ENCODE measurements around the gene RBP2.
"Not testable (repeated sequence)": the region's sequence is repeated elsewhere in the genome, so short reads cannot be mapped to it uniquely, and the experiment has no call there.

RBP2 gene

DNA sequence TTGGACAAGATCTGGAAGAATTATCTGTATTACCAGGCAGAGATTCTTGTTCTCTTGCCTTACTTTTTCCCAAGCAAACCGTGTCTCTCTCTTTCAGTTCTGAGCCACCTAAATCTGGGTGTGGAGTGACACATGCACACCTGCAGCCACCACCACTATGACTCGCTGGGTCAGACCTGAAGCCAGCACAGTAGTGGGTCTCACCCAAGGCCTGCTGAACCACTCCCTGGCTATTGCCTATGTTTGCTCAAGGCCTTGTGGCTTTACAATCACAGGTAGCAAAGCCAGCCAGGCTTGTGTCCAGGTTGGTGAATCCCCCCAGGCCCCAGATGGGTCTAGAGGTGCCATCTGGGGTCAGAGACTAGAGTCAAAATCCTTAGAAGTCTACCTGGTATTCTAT is 58.2 kb downstream of the RBP2 start:
- TF ChIP-seq POLR2A (IDR thresholded peaks at IDR 0.05; ENCODE audit: low read depth, low read length) (no peak), TAF1 (IDR thresholded peaks at IDR 0.05; ENCODE audit: borderline replicate concordance, low read depth, low read length) (no peak), POLR2AphosphoS5 (IDR thresholded peaks at IDR 0.05; ENCODE audit: low read depth, low read length) (no peak)
- DNase-seq (ENCODE audit: insufficient read length), result no peak
- no peak for FAIRE-seq

DNA sequence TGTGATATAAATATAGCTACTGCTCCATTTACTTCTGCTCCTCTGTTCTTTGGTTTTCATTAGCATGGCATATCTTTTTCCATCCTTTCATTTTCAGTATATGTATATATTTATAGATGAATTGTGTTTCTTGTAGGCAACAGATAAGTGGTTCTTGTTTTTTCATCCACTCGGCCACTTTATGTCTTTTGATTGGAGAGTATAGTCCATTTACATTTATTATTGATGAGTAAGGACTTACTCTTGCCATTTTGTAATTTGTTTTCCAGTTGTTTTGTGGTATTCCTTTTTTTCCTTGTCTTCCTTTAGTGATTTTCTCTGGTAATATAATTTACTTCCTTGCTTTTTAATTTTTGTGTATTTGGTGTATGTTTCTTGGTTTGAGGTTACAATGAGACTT is 60.0 kb downstream of the RBP2 start:
- FAIRE-seq (no peak), DNase-seq (ENCODE audit: insufficient read length) (no peak)
- no peak for TF ChIP-seq TAF1 (IDR thresholded peaks at IDR 0.05; ENCODE audit: borderline replicate concordance, low read depth, low read length)
- TF ChIP-seq POLR2AphosphoS5 (IDR thresholded peaks at IDR 0.05; ENCODE audit: low read depth, low read length), result no peak

DNA sequence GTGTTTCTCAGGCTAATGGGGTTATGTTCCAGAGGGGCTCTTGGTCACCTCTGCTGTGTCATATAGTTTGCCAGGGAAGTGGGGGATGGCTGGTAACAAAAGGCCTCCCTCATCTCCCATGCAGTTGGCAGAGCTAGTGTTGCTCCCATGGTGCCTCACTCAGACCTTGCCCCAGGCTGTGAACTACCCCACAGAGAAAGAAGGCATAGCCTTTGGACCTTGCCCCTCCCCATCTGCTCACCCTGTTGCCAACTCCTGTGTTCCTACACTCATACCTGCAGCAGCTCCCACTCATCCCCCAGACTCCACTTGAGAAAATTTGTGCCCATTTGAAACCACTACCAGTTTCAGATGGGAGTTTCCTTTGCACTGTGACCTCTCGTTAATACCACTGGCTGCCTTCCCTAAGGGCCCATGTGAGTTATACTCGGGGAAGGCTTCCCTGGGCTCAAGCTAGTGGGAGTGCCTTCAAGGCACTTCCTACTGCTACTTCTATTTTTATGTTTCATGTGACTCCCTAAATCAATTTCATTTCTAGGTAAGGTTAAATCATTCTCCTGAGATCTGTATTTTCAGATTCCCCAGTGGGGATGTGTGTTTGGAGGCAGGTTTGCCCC is 61.6 kb downstream of the RBP2 start:
- TF ChIP-seq POLR2AphosphoS5 (IDR thresholded peaks at IDR 0.05; ENCODE audit: low read depth, low read length) (no peak), TAF1 (IDR thresholded peaks at IDR 0.05; ENCODE audit: borderline replicate concordance, low read depth, low read length) (no peak), POLR2A (IDR thresholded peaks at IDR 0.05; ENCODE audit: low read depth, low read length) (no peak)
- no peak for DNase-seq (ENCODE audit: insufficient read length)

DNA sequence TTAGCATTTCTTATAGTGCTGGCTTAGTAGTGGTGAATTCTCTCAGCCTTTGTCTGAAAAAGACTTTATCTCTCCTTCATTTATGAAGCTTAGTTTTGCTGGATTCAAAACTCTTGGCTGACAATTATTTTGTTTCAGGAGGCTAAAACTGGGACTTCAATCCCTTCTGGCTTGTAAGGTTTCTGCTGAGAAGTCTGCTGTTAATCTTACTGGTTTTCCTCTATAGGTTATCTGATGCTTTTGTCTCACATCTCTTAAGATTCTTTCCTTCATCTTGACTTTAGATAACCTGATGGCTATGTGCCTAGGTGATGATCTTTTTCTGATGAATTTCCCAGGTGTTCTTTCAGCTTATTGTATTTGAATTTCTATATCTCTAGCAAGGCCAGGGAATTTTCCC is 63.4 kb downstream of the RBP2 start:
- FAIRE-seq; DNase-seq (ENCODE audit: insufficient read length): not testable (repeated sequence)

More for the DNA sequence above, 61.6 kb downstream of the RBP2 start:
- FAIRE-seq, result no peak

All from GM12892 (cell line).